Measurements from ENCODE around the gene KATNB1.
A peak's percentile ranks its signal among the peaks of the same experiment; 100 is the strongest.

Gene KATNB1

GRCh38 chr16:57758331-57759117, 23.0 kb downstream of the KATNB1 start:
- no peak for DNase-seq

GRCh38 chr16:57759131-57759530, 23.6 kb downstream of the KATNB1 start:
- no peak for DNase-seq

GRCh38 chr16:57759541-57760356, 24.2 kb downstream of the KATNB1 start:
- DNase-seq: no peak

GRCh38 chr16:57760357-57761160, 25.0 kb downstream of the KATNB1 start:
- DNase-seq: no peak

GRCh38 chr16:57761301-57761700, 25.7 kb downstream of the KATNB1 start:
- no peak for DNase-seq

- DNase-seq: no peak
Measured at GRCh38 chr16:57761957-57762356, 26.4 kb downstream of the KATNB1 start.

GRCh38 chr16:57762365-57763040, 26.9 kb downstream of the KATNB1 start:
- DNase-seq: no peak

- no peak for DNase-seq
Measured at GRCh38 chr16:57763285-57764005, 27.9 kb downstream of the KATNB1 start.

- DNase-seq: no peak
Measured at GRCh38 chr16:57764006-57764340, 28.4 kb downstream of the KATNB1 start.

- peak; percentile 29 to 30 for DNase-seq
Measured at GRCh38 chr16:57764341-57765159, 29.0 kb downstream of the KATNB1 start.

- DNase-seq: no peak
Measured at GRCh38 chr16:57765160-57765728, 29.7 kb downstream of the KATNB1 start.

GRCh38 chr16:57766714-57767348, 31.3 kb downstream of the KATNB1 start:
- DNase-seq: no peak

- DNase-seq: no peak
Measured at GRCh38 chr16:57769541-57770145, 34.1 kb downstream of the KATNB1 start.

GRCh38 chr16:57770361-57770760, 34.8 kb downstream of the KATNB1 start:
- no peak for DNase-seq

- no peak for DNase-seq
Measured at GRCh38 chr16:57771141-57771785, 35.7 kb downstream of the KATNB1 start.

GRCh38 chr16:57773019-57773418, 37.4 kb downstream of the KATNB1 start:
- DNase-seq: no peak

- no peak for DNase-seq
Measured at GRCh38 chr16:57773655-57774295, 38.2 kb downstream of the KATNB1 start.

- DNase-seq: no peak
Measured at GRCh38 chr16:57774705-57775285, 39.2 kb downstream of the KATNB1 start.

All from CD4-positive, alpha-beta T cell treated with Interleukin-4 for 1 hour (primary cell).